T47D (cell line): ENCODE results near the gene ACOX2.
A peak's percentile ranks its signal among the peaks of the same experiment; 100 is the strongest.

Source experiments
- DNase-seq, 2 experiments: peaks; one replicate each; pipeline versions ENCODE4 v3.0.0 to v3.0.0-alpha.2; 2011 to 2012; ENCODE audit warnings: low read depth in 1 of 2, low spot score in 1 of 2
- JUND ChIP-seq: IDR thresholded peaks from 2 replicates; pipeline ENCODE4 v1.6.1; 2012; ENCODE audit warnings: low read depth
- in situ Hi-C: cut with HindIII; loops from 2 replicates; pipeline ENCODE4 v1.10.0; 2016; ENCODE audit warnings: low sequenced_read_pairs, low pct_unique_long_range_greater_than_20kb

ACOX2 gene

GRCh38 chr3:58536501-58537411 lies at the start of gene ACOX2:
TSS of gene ACOX2 (minus strand) at chr3:58537190. CDS start at chr3:58535106, 2,084 bp downstream.
- TF ChIP-seq JUND: no peak
- no peak for DNase-seq
- in situ Hi-C loops: no loop called here

- DNase-seq: peak; percentile 12 to 50
- no peak for TF ChIP-seq JUND
- in situ Hi-C loops: no loop called here
Observed at GRCh38 chr3:58585994-58586393, 49.0 kb upstream of the ACOX2 start.

GRCh38 chr3:58585005-58585786 lies 48.2 kb upstream of the ACOX2 start:
- TF ChIP-seq JUND: no peak
- peak; percentile 70 to 89 for DNase-seq
- in situ Hi-C loops: no loop called here

- TF ChIP-seq JUND: no peak
Observed at GRCh38 chr3:58584690-58585004, 47.7 kb upstream of the ACOX2 start.

GRCh38 chr3:58581328-58582091 lies 44.5 kb upstream of the ACOX2 start:
- no peak for TF ChIP-seq JUND
- in situ Hi-C loops: no loop called here
- DNase-seq: no peak

More at GRCh38 chr3:58584690-58585004, 47.7 kb upstream of the ACOX2 start:
- in situ Hi-C loops: no loop called here
- DNase-seq: no peak

- in situ Hi-C loops: no loop called here
- TF ChIP-seq JUND: no peak
- no peak for DNase-seq
Observed at GRCh38 chr3:58580826-58581327, 43.9 kb upstream of the ACOX2 start.

- in situ Hi-C loops: no loop called here
- no peak for DNase-seq
- TF ChIP-seq JUND: no peak
Observed at GRCh38 chr3:58578873-58579272, 41.9 kb upstream of the ACOX2 start.

GRCh38 chr3:58577269-58577821 lies 40.4 kb upstream of the ACOX2 start, which contains the start of gene FAM107A:
TSS of gene FAM107A (minus strand) at chr3:58577391. CDS start at chr3:58569860, 7,531 bp downstream.
- no peak for DNase-seq
- TF ChIP-seq JUND: no peak
- in situ Hi-C loops: no loop called here

GRCh38 chr3:58576716-58577115 lies 39.7 kb upstream of the ACOX2 start:
- TF ChIP-seq JUND: no peak
- in situ Hi-C loops: no loop called here
- no peak for DNase-seq

GRCh38 chr3:58575971-58576652 lies 39.1 kb upstream of the ACOX2 start:
- in situ Hi-C loops: no loop called here
- no peak for TF ChIP-seq JUND
- DNase-seq: no peak

GRCh38 chr3:58574682-58575081 lies 37.7 kb upstream of the ACOX2 start:
- no peak for TF ChIP-seq JUND
- no peak for DNase-seq
- in situ Hi-C loops: no loop called here
